Panc1 (cell line): ENCODE data around the gene DUSP19. TPM values are rescaled to one million over a fixed set of nuclear protein-coding genes. Genes with fewer than 3 reads are reported as not detected.
A peak's percentile ranks its signal among the peaks of the same experiment; 100 is the strongest.

ENCODE experiments used
- ATAC-seq: fragments of 200-7000 bp; cut with Tn5 transposase; 2 replicates; pipeline ENCODE4 v1.9.1; 2020; ENCODE audit warnings: mild to moderate bottlenecking, moderate library complexity
- BruUV-seq: library from RNA; stranded (reverse); fragments of 400-500 nt; replicated peaks from 2 replicates; lab custom pipeline; 2021; lab: Mats Ljungman, UMichigan
- CTCF ChIA-PET: fragments of 300-600 bp; sonication (Branson Sonifier 250); formaldehyde crosslinking; loops from one replicate; lab custom pipeline; 2022; ENCODE audit warnings: antibody characterized with exemption; lab: Charles Lee
- POLR2A ChIA-PET: fragments of 300-600 bp; sonication (Branson Sonifier 250); formaldehyde crosslinking; loops from one replicate; lab custom pipeline; 2022; ENCODE audit warnings: antibody characterized with exemption; lab: Charles Lee
- DNase-seq: peaks from one replicate; pipeline ENCODE4 v3.0.0-alpha.2; 2010; ENCODE audit warnings: low read depth, low spot score
- H3K27ac ChIP-seq: 2 replicates; pipeline ENCODE4 v1.5.1; 2011; ENCODE audit warnings: mild to moderate bottlenecking, low read length, inconsistent platforms
- H3K27me3 ChIP-seq: fragments of 200-500 bp; sonication (Bioruptor generic); 2 replicates; pipeline ENCODE4 v1.6.0; 2014; ENCODE audit warnings: low read length, inconsistent platforms; ENCODE audit not compliant: control insufficient read depth, insufficient read depth
- H3K36me3 ChIP-seq: fragments of 200-500 bp; sonication (Bioruptor generic); 2 replicates; pipeline ENCODE4 v1.5.1; 2014; ENCODE audit warnings: inconsistent platforms, mild to moderate bottlenecking, low read length, moderate library complexity; ENCODE audit not compliant: control insufficient read depth, insufficient read depth
- H3K4me1 ChIP-seq: 2 replicates; pipeline ENCODE4 v1.5.1; 2011; ENCODE audit warnings: inconsistent platforms, mild to moderate bottlenecking, low read length, moderate library complexity; ENCODE audit not compliant: control insufficient read depth, insufficient read depth
- H3K4me3 ChIP-seq, 2 experiments: 2 replicates each; pipeline ENCODE4 v1.5.1; 2011 to 2012; ENCODE audit warnings: low read depth in 2 of 2, low read length in 2 of 2, mild to moderate bottlenecking in 2 of 2, inconsistent platforms in 1 of 2, moderate library complexity in 1 of 2
- H3K9me3 ChIP-seq: fragments of 200-500 bp; sonication (Bioruptor generic); 2 replicates; pipeline ENCODE4 v1.5.1; 2014; ENCODE audit warnings: low read depth, mild to moderate bottlenecking, inconsistent platforms, low read length, moderate library complexity; ENCODE audit not compliant: control insufficient read depth, insufficient read depth
- POLR2AphosphoS5 ChIP-seq: IDR thresholded peaks from 2 replicates; pipeline ENCODE4 v1.6.1; 2012; ENCODE audit warnings: mild to moderate bottlenecking, low read depth, low read length, moderate library complexity
- SIN3A ChIP-seq: IDR thresholded peaks from 2 replicates; pipeline ENCODE4 v1.6.1; 2012; ENCODE audit warnings: low read depth, mild to moderate bottlenecking, low read length, moderate library complexity, borderline replicate concordance; ENCODE audit not compliant: insufficient read depth
- TCF7L2 ChIP-seq: IDR thresholded peaks from 2 replicates; pipeline ENCODE4 v1.6.1; 2011; ENCODE audit warnings: mild to moderate bottlenecking, low read depth, low read length, inconsistent platforms
- in situ Hi-C: cut with HindIII; loops from 2 replicates; pipeline ENCODE4 v1.10.0; 2016; ENCODE audit warnings: low sequenced_read_pairs, low pct_unique_long_range_greater_than_20kb
- intact Hi-C: fragments of 100-400 bp; cut with micrococcal nuclease; formaldehyde crosslinking; loops from one replicate; pipeline ENCODE4 v1.10.0; 2022; ENCODE audit not compliant: unreplicated experiment
- total RNA-seq: library from RNA; stranded (reverse); gene quantifications from one replicate; pipeline ENCODE4 v1.2.1, GENCODE V29; 2021; ENCODE audit not compliant: unreplicated experiment
- TF ChIP-seq, protein P1 (sequence below): fragments of 450-650 bp; IDR thresholded peaks from 2 replicates; pipeline ENCODE4 v1.5.1; 2017; ENCODE audit warnings: mild to moderate bottlenecking
- TF ChIP-seq, protein P2 (sequence below), 2 experiments: IDR thresholded peaks; 2 replicates each; pipeline ENCODE4 v1.6.1; 2011 to 2012; ENCODE audit warnings: low read depth in 2 of 2, control low read depth in 1 of 2, low read length in 1 of 2, mild to moderate bottlenecking in 1 of 2, moderate library complexity in 1 of 2; ENCODE audit not compliant: insufficient read depth in 1 of 2

The DUSP19 gene
- total RNA-seq, 1 experiment from 2014 or later, result 1.3 TPM

DNA sequence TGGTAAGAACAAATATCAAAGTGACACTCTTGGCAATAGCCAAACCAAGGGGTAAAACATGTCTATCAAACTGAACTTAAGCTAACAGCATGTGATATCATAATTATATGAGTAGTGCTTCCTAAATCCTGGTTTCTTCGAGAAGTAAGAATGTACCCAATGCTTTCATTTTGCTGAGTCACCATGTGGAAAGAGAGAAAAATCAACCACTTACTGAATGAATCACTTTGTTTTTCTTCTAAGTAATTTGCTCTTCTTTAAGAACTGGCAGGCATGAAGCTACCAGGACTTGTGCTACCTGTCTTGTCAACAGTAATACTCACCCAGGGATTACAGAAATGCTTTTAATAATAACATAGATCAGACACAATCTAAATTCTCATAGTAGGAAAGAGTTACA lies 19.0 kb upstream of the DUSP19 start:
- no peak overlapping the region for H3K27ac ChIP-seq
- no TSS peak for BruUV-seq
- TF ChIP-seq, protein P1, sequence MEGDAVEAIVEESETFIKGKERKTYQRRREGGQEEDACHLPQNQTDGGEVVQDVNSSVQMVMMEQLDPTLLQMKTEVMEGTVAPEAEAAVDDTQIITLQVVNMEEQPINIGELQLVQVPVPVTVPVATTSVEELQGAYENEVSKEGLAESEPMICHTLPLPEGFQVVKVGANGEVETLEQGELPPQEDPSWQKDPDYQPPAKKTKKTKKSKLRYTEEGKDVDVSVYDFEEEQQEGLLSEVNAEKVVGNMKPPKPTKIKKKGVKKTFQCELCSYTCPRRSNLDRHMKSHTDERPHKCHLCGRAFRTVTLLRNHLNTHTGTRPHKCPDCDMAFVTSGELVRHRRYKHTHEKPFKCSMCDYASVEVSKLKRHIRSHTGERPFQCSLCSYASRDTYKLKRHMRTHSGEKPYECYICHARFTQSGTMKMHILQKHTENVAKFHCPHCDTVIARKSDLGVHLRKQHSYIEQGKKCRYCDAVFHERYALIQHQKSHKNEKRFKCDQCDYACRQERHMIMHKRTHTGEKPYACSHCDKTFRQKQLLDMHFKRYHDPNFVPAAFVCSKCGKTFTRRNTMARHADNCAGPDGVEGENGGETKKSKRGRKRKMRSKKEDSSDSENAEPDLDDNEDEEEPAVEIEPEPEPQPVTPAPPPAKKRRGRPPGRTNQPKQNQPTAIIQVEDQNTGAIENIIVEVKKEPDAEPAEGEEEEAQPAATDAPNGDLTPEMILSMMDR, result no peak
- TF ChIP-seq TCF7L2, result no peak
- no peak for TF ChIP-seq POLR2AphosphoS5
- TF ChIP-seq SIN3A, result no peak
- TF ChIP-seq, protein P2, sequence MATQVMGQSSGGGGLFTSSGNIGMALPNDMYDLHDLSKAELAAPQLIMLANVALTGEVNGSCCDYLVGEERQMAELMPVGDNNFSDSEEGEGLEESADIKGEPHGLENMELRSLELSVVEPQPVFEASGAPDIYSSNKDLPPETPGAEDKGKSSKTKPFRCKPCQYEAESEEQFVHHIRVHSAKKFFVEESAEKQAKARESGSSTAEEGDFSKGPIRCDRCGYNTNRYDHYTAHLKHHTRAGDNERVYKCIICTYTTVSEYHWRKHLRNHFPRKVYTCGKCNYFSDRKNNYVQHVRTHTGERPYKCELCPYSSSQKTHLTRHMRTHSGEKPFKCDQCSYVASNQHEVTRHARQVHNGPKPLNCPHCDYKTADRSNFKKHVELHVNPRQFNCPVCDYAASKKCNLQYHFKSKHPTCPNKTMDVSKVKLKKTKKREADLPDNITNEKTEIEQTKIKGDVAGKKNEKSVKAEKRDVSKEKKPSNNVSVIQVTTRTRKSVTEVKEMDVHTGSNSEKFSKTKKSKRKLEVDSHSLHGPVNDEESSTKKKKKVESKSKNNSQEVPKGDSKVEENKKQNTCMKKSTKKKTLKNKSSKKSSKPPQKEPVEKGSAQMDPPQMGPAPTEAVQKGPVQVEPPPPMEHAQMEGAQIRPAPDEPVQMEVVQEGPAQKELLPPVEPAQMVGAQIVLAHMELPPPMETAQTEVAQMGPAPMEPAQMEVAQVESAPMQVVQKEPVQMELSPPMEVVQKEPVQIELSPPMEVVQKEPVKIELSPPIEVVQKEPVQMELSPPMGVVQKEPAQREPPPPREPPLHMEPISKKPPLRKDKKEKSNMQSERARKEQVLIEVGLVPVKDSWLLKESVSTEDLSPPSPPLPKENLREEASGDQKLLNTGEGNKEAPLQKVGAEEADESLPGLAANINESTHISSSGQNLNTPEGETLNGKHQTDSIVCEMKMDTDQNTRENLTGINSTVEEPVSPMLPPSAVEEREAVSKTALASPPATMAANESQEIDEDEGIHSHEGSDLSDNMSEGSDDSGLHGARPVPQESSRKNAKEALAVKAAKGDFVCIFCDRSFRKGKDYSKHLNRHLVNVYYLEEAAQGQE (IDR thresholded peaks at IDR 0.05; ENCODE audit: insufficient read depth in 1 of 2, low read depth in 2 of 2, low read length in 1 of 2), result no peak
- ChIA-PET CTCF (no interaction called here), POLR2A (interaction anchor here (0.6 kb wide), 1 partner anchor 17 kb away, joined by 8 read pairs; no protein-coding TSS in a partner anchor)
- intact Hi-C loops (no loop called here), in situ Hi-C loops (no loop called here)
- no peak overlapping the region for H3K4me3 ChIP-seq
- no peaks in the 10 kb centered on the region for H3K27me3 ChIP-seq
- no peaks in the 10 kb centered on the region for H3K36me3 ChIP-seq
- DNase-seq (no peak), ATAC-seq (0 out of 2 replicates have a peak, but pooled peaks have one; percentile 45)
- H3K4me1 ChIP-seq, result no peaks in the 10 kb centered on the region
- no peaks in the 10 kb centered on the region for H3K9me3 ChIP-seq

DNA sequence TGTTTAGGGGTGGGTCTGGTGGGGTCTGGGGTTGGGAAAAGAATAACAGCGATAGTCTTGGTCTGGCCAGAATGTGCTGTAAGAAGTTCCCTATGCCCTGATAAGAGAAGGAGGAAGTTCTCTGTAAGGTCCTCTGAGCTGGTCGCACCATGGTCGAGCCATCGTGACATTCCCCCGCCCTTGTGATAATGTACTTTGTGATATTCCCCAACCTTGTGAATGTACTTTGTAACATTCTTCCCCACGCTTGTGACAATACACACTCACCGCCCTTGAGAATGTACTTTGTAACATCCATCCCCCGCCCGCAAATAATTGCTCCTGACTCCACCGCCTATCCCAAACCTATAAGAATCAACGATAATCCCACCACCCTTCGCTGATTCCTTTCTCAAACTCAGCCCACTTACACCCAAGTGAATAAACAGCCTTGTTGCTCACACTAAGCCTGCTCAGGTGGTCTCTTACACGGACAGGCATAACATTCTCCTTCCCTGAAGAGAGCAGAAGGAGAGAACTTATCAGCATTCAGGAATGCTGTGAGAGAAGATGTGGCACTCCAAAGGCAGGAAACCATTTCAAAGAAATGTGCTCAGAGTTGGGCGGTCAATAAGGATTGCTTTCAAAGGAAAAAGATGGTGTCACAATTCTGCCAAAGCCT lies 17.8 kb upstream of the DUSP19 start:
- DNase-seq (no peak), ATAC-seq (no peak)
- intact Hi-C loops, result no loop called here
- H3K36me3 ChIP-seq, result no peaks in the 10 kb centered on the region
- in situ Hi-C loops, result no loop called here
- CTCF ChIA-PET, result no interaction called here
- no peak overlapping the region for H3K4me3 ChIP-seq
- no peak overlapping the region for H3K27ac ChIP-seq
- no TSS peak for BruUV-seq
- no peaks in the 10 kb centered on the region for H3K27me3 ChIP-seq
- POLR2A ChIA-PET, result no interaction called here
- no peaks in the 10 kb centered on the region for H3K4me1 ChIP-seq
- H3K9me3 ChIP-seq, result no peaks in the 10 kb centered on the region
- no peak for TF ChIP-seq SIN3A
- no peak for TF ChIP-seq TCF7L2
- TF ChIP-seq, protein P2 (IDR thresholded peaks at IDR 0.05; ENCODE audit: insufficient read depth in 1 of 2, low read depth in 2 of 2, low read length in 1 of 2), result no peak
- no peak for TF ChIP-seq POLR2AphosphoS5
- TF ChIP-seq, protein P1, result no peak
